ENCODE results near the gene OR2V1.
"Not testable (repeated sequence)": the region's sequence is repeated elsewhere in the genome, so short reads cannot be mapped to it uniquely, and the experiment has no call there.

The OR2V1 gene

DNA sequence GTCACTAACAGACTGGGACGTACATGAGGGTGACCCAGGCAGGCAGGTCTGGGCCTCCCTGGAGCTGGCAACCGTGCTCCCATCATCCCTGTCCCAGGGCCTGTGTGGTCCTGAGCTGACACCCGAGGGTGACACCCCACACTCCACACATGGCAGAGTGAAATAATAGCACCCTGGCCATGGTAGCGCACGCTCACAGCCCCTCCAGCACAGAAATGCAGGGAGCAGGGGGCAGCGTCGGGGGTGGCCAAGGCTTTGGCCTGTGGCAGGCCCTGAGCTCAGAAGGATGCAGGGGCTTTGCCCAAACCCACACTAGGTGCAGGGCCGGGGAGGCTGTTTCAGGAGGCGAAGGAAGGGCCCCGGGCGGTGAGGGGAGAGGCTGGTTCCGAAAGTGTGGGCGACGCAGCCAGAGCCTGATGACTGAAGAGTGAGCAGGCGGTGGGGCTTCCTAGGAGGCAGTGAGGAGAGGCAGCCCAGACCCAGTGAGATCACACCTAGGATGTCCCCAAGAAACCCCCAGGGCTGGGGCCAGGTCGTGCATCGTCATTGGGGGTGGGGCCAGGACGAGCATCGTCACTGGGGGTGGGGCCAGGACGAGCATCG is 29.3 kb upstream of the OR2V1 start:
- DNase-seq (ENCODE audit: extremely low read depth in 1 of 2, low read depth in 1 of 2), result peak; percentile 59 to 69

DNA sequence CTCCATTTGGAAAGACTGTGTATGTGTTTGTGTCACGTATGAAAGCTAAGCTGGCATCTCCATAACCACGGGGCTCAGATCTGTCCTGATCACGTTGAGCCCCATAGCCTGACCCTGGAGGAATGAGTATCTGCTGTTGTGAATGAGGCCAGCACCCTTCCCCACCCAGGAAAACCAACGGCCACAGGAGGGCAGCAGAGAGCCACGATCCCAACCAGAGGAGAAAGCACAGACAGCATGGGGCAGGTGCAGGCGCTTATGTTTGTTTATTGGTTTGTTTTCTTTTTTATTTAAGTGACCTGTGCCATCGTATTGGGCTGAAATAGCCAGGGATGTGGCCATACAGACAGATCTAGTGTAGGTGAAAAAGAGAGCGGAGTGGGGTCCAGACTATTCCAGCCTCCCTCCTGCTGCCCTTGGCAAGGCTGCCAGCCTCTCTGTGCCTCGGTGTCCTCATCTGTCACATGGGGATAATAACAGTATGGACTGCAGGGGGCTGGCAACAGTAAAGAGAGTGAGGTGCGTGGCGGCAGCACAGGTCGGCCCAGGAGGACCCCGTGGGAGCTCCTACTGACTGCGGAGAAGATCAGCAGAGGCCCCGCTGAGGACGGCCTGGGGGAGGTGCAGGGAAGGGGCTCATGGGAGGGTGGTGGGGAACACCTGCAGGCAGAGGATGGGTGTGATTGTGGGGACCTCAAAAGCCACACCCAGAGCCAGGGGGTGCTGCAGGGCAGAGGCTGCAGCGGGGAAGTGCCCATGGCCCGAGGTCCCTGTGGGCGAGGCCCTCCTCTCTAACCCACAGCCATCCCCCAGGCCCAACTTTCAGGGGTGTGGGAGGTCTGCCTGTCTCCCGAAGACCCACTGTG is 28.6 kb upstream of the OR2V1 start:
- DNase-seq (ENCODE audit: extremely low read depth in 1 of 2, low read depth in 1 of 2), result peak; percentile 79 to 89

DNA sequence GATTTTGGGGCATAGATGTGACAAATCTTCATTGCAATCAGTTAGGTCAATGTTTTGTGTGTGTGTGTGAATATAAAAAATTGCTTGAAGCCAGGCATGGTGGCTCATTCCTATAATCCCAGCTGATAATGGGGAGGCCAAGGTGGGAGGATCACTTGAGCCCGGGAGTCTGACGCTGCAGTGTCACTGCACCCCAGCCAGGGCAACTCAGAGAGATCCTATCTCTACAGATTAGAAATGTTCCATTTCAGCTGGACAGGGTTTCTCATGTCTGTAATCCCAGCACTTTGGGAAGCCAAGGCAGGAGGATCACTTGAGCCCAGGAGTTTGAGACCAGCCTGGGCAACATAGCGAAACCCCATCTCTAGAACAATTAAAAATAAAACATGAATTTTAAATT is 27.9 kb upstream of the OR2V1 start:
- no peak for DNase-seq (ENCODE audit: extremely low read depth in 1 of 2, low read depth in 1 of 2)

DNA sequence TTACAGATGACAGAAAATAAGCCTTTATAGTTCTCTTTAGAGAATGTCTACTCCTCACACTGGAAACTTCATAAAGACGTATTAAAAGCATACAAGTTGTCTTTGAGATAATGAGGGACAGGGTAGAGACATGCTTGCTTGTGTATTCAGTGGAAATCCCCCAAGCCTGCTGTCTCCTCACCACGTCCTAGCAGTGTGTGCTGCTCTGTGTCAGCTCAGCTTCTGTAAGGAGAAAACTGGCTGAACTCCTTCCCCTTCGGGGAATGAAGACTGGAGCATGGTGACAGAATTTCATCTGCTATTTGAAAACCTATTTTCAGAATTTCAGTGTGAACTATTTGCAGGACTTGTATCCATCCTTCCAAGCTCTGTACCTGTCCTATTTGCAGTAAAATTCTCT is 25.8 kb upstream of the OR2V1 start:
- no peak for DNase-seq (ENCODE audit: extremely low read depth in 1 of 2, low read depth in 1 of 2)

DNA sequence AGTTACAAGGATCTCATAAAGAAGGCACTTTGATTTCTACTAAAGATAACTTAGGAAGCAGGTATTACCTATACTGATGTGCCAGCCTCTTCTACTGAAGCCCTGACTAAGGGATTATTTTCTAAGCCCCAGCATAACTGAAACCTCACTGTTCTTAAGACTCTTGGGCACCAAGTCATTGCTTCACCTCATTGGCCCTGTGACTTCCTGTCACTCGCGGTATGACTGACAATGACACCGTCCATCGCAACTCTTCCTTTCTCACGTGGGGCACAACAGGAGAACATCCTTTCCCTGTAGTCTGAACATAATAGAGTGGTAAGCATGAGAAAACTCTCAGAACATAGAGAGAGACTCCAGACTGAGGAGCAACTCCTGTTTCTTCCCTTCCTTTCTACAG is 22.8 kb upstream of the OR2V1 start:
- DNase-seq (ENCODE audit: extremely low read depth in 1 of 2, low read depth in 1 of 2), result no peak

DNA sequence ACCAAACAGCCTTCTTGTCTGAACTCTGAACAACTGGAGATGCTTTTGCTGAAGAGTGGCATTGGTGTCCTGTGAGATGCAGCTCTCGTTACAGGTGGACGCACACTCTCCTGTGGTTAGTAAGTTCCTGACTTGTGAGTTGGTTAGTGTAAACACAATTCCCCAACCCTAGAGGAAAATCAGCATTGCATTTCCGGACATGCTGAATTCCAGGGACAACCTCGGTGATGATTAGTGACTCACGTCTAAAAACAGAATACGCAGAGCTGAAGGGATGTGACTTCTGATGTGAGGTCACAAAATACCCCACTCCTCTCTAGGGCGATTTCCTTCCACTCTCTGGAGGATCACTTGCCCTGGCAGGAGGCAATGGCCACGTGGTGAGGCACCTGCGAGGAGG is 21.4 kb upstream of the OR2V1 start:
- no peak for DNase-seq (ENCODE audit: extremely low read depth in 1 of 2, low read depth in 1 of 2)

DNA sequence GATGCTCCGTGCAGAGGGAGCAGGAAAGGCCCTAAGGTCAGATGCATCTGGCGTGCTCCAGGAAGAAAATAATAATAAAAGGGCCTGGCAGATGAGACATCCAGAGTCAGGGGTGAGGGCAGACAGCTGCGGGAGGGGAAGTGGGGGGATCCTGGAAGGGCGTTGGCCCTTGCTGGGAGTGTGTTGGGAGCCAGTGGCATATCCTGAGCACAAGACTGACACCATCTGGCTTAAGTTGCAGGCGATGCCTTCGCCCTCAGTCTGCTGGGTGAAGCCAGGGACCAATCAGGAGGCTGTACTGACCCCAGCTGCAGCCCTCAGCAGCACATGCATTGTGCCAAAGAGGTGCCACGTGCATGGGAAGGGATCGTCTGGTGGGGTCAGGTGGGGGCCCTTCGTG is 20.2 kb upstream of the OR2V1 start:
- DNase-seq (ENCODE audit: extremely low read depth in 1 of 2, low read depth in 1 of 2), result no peak

DNA sequence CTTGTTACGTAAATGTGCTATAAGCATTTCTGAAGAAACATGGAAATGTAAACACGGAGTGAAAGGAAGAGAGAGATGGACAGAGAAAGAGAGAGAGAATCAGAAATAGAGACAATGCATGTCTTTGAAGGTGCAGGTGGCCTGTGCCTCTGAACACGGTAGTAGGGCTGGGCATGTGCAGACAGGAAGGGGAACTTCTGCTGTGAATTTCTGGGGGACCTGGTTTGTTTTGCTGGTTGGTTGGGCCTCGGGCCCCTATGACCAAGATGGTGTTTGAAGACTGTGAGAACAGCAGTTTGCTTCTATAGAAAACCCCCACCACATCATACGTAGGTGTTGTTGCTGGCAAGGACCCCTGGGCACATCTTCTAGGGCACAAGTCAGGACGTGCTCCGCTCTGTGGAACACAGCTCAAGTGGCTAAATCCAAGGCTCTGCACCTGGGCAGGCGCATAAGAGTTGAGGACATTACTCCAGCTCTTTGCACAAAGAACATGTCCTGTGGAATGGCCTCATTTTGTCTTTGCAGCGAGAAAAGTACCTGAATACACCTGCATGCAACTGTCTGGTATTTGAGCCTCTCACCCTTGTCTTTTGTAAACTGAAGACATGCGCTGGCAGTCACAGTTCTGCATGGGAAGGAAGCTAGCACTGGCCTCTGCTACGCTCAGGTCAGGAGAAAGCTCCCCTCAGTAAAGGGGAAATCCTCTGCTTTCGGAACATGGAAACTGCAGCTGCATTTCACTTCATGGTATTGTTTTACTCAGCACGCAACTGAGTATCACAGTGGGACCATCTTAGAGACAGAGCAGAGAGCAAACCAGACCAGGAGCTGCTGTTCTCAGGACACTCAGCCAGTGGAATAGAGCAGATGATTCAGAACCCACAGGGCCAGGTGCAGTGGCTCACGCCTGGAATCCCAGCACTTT is 19.1 kb upstream of the OR2V1 start:
- no peak for DNase-seq (ENCODE audit: extremely low read depth in 1 of 2, low read depth in 1 of 2)

DNA sequence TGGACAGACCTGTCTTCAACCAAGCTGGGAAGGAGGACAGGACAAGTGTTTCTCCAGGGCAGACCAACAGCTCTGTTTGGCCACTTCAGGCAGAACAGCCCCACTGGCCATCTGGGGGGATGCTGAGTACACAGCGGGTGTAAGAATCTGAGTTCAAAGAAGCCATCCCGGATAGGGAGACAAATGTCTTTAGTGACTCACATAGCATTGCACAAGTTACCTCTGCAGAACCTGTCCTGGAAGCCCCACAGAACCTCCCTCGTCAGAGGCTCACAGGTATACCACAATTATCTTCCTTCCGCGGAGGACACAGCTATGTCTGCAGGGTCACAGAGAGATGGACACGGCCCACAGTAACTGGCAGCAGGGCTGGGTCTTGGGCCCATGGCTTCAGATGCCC is 18.4 kb upstream of the OR2V1 start:
- DNase-seq (ENCODE audit: extremely low read depth in 1 of 2, low read depth in 1 of 2), result no peak

DNA sequence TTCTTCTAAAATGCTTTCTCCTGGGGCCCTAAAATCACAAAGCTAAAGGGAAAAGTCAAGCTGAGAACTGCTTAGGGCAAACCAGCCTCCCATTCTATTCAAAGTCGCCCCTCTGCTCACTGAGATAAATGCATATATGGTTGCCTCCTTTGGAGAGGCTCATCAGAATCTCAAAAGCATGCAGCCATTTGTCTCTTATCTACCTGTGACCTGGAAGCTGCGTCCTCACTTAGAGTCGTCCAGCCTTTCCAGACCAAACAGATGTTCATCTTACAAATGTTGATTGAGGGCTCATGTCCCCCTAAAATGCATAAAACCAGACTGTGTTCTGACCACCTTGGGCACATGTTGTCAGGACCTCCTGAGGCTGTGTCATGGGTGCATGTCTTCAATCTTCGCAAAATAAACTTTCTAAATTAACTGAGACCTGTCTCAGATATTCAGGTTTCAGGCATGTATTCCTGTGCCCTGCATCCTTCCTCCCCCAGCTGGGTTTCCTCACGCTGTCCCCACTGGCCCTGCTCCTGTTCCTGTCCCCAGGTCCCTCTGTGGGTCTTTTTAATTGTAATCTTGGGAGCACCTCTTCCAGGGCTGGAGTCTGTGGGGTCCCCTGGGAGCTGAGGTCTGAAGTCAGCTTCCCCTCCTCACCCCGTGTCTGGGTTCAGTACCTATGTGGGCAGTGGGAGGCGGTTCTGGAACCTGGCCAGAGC is 16.1 kb upstream of the OR2V1 start, which contains the start of gene OR2V2:
Gene OR2V2, plus strand, starts transcription at position 660 of the 710 bp plus-strand sequence. CDS start 7,357 bp downstream, outside the sequence.
- not testable (repeated sequence) for DNase-seq (ENCODE audit: extremely low read depth in 1 of 2, low read depth in 1 of 2)

DNA sequence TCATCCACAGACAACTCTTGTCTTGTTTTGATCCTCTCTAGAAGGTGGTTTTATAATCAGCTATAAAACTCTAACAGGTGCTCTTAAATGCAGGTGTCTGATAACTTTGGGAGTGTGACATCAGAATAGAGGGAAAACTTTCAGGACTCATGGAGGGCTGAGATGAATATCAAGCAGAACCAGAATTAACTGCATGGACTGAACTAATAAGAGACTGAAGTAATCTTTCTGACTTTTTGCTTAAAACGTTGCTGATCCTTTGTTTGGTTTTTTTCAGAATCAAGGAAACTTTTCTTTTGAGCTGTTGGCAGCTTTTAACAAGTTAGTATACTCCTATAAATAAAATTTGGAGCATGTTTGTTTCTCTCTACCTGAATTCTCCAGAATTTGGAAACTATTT is 14.2 kb upstream of the OR2V1 start:
- no peak for DNase-seq (ENCODE audit: extremely low read depth in 1 of 2, low read depth in 1 of 2)

DNA sequence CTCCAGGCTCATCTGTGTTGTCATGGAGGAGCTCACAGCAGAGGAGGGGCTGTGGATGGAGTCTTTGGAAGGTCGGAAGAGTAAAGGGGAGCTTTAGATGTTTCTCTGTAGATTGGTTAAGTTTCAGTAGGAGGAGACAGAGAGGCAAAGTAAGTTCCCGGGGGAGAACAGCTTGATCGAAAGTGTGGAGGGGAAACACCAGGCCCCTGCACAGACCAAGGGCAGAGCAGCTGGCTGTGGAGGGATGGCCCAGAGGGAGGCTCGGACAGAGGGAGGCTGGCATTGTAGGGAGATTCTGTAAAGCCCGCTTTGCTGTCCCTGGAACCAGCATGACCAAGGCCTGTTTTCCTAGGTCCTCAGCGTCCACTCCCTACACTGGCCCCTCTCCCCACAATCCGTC is 11.1 kb upstream of the OR2V1 start:
- DNase-seq (ENCODE audit: extremely low read depth in 1 of 2, low read depth in 1 of 2), result no peak

DNA sequence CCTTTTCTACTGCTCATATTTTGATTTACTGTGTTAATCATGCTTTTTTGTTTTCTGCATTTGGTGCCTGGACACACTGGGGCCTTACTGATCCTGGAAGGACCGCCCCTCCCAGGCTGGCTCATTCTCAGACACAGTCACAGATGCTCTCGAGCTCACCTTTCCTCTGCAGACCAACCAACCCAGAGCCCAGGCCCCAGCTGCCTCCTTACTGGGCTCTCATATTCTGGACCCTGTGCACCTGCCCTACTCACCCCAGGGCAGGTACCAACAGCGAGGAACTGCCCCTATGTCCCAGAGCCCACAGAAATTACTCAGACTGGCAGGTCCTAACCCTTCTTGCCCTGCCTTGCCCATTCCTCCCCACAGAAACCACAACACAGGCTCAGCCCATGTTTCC is 9.8 kb upstream of the OR2V1 start:
- no peak for DNase-seq (ENCODE audit: extremely low read depth in 1 of 2, low read depth in 1 of 2)

DNA sequence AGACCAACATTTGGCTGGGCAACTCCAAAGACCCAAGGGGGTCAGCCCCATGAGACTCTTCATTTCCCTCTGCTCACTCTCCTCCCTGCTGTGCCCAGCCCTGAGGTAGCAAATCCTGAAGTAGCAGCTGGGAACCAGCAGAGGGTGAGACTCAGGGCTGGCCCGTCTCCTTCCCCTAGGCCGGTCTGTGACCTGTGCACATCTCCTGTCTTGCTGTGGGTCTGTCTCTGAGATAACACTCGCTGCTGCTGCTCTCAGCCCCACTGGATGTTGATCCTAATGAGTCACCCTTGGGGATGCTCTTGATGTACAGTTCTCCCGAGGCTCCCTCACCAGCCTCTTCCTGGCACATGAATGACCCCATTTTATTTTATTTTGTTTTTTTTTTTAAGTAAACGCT is 7.3 kb upstream of the OR2V1 start:
- DNase-seq (ENCODE audit: extremely low read depth in 1 of 2, low read depth in 1 of 2), result no peak

DNA sequence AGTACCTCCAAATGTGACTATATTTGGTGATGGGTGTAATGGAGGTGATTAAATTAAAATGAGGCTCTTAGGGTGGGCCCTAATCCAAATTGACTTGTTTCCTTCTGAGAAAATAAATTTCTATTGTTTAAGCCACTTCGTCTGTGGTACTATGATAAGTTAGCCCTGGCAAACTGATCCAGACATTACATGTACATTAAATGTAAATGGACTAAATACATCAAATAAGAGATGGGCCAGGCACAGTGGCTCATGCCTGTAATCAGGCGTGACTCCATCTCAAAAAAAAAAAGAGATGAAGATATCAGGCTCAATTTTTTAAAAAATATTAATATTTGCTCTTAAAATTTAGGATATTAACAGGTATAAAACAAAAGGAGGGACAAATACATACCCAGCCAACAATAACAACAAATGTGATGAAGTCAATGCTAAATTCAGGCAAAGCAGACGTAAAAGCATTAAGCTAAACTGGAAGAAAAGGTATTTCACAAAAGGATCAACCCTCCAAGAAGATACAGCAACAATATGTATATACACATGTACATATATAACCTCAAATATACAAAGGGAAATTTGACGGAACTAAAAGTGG is 5.5 kb upstream of the OR2V1 start:
- DNase-seq (ENCODE audit: extremely low read depth in 1 of 2, low read depth in 1 of 2), result no peak

DNA sequence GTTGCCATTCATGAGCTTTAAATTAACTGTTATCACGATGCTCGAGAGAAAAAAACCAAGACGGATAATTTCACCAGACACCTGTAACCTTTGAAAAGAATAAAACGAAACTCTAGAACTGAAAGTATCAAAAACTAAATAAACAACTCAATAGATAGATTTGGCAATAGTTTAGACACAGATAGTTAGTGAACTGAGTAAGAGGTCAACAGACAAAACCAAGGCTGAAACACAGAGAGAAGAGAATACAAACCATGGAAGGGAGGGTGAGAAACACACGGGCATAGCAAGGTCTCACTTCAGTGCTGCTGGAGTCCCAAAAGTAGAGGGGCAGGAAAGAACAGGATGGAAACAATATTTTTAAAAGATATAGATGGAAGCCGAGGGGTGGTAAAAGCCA is 3.3 kb upstream of the OR2V1 start:
- no peak for DNase-seq (ENCODE audit: extremely low read depth in 1 of 2, low read depth in 1 of 2)

DNA sequence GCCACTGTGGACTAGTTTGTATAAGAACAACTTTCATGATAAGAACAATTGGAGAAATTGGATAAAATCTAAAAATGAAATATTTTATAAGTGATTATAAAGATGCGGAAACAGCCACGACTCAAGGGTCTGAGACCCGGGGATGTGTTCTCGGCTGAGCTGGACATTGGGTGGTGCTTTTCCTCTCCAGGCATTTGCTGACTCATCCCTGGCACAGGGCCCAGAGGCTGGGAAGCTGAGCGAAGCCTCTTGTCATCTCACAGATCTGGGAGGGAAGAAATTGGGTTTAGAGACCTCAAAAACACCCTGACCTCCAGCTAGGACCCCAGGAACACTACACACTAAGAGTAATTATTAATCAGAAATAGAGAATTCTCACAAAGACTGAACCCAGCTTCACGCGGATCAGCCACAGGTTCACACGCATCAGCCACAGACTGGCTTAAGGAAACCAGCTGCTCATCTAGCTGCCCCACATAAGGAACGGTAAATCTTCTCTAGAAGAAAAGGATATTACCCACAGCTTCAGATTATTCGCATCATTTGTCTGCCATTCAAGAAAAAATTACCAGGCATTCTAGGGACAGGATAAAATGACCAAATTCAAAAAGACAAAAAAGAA is 2.8 kb upstream of the OR2V1 start:
- DNase-seq (ENCODE audit: extremely low read depth in 1 of 2, low read depth in 1 of 2), result no peak

DNA sequence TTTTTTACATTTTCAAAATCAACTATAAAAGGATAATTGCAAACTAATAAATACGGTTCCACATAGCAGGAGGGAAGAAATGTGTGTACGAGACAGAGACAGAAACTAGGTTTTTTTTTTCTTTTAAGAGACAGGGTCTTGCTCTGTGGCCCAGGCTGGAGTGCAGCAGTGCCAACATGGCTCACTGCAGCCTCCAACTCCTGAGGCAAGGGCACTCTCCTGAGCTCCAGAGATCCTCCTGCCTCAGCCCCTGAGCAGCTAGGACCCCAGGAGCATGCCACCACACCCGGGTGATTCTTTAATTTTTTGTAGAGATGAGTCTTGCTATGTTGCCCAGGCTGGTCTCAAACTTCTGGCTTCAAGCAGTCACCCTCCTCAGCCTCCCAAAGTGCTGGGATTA is 2.1 kb upstream of the OR2V1 start:
- DNase-seq (ENCODE audit: extremely low read depth in 1 of 2, low read depth in 1 of 2), result no peak

DNA sequence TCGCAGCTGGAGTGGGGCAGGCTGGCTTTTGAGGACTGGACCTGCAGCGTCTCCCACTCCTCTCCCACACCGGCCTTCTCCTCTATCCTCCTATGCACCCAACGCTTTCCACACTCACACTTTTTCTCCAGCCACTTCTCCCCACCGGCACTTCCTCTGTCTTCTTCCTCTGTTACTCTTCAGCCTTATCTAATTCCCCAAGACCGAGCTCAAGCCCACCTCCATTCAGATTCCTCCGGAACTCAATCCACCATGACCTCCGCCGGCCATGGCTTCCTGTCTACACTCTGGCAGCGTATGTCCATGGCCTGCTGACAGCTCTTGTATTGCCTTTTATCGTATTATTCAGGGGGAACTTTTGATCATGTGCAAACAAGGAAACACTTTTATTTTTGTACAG is 545 bp upstream of the OR2V1 start:
- DNase-seq (ENCODE audit: extremely low read depth in 1 of 2, low read depth in 1 of 2), result no peak

DNA sequence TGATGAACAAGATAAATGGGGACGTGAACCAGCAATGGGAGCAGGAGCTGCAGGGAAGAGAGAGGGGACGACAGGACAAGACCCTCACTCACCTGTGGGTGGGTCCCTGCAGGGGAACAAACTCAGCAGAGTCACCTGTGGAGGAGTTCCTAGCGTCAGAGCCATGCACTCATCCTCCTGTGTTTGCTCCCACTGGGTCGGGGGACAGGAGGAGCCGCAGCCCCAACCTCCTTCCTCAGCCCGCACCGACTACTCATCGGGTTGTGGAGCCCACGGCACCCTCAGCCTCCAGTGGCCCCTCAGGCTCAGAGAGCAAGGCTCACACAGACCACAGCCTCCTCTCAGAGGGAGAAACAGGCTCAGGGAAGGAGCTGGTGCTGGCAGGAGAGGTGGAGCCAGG is 888 bp downstream of the OR2V1 start:
- DNase-seq (ENCODE audit: extremely low read depth in 1 of 2, low read depth in 1 of 2), result not testable (repeated sequence)
